Fibroblast of the conjunctiva (primary cell): Measurements from ENCODE around the gene RIC8B.

Experiments
- DNase-seq: peaks from one replicate; pipeline ENCODE4 v3.0.0-alpha.2; 2010; ENCODE audit warnings: low read depth

Gene RIC8B

GRCh38 chr12:106868982-106869700, 94.7 kb downstream of the RIC8B start:
- DNase-seq: no peak

- no peak for DNase-seq
Measured at GRCh38 chr12:106870116-106870515, 95.6 kb downstream of the RIC8B start.

DNA sequence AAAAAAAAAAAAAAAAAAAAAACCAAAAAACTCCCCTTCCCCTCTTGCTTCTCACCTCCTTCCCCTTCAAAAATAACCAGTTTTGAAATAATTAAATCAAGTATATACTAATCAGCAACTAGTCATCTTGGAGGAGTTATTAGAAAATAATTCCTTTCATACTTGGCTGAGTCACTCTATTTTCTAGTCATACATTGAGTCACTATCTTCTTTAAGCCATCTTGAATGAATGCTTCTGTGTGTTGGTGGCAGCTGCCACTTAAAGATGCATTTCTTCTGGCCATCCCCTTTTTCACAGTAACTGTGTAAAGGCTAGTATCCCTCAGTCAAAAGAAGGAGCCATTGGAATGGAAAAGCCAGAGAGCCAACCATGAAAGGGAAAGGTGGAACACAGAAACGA, 97.0 kb downstream of the RIC8B start:
- no peak for DNase-seq

GRCh38 chr12:106873983-106874382, 99.5 kb downstream of the RIC8B start:
- DNase-seq: no peak

GRCh38 chr12:106878804-106879203, 104.3 kb downstream of the RIC8B start:
- DNase-seq: no peak

GRCh38 chr12:106879612-106880011, 105.1 kb downstream of the RIC8B start:
- no peak for DNase-seq

GRCh38 chr12:106883426-106883825, 108.9 kb downstream of the RIC8B start:
- no peak for DNase-seq

- no peak for DNase-seq
Measured at GRCh38 chr12:106885026-106885425, 110.5 kb downstream of the RIC8B start.

- no peak for DNase-seq
Measured at GRCh38 chr12:106885541-106886249, 111.2 kb downstream of the RIC8B start.

DNA sequence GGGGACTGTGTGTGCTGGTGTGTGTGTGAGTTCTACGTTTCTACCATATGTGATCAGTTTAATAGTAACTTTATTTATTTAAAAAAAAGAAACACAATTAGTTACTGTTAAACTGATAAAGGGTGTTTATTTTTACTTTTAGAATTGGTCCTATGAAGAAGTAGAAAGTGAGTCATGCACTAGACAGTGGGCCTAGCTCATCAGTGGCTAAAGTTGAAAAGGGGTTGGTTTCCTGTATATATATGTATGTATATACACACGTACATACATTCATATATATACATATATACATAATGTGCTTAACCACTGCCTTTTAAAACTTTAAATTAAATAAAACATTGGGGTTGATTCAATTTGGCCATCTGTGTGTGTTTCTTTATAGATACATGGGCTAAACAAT, 112.5 kb downstream of the RIC8B start:
- DNase-seq: no peak

- DNase-seq: no peak
Measured at GRCh38 chr12:106888348-106888970, 114.0 kb downstream of the RIC8B start.

DNA sequence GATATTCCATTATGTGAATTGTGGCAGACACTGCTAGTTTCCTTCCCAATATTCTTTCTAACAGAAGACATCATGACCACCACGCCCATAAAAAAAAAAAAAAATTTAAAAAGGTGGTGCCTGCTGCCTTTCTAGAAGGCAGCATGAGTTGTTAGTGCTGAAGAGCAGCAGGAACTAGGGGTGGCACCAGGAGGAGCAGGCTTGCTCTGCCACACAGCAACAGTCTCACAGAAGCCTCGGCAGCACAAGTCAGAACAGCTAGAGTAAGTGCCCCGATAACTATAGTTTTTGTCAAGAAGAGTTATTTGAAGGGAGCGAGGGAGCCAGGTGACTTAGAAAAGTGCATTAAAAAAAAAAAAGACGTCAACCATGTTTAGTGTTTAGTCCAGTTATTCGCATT, 114.8 kb downstream of the RIC8B start:
- DNase-seq: no peak

GRCh38 chr12:106889950-106890626, 115.6 kb downstream of the RIC8B start:
- DNase-seq: no peak

- no peak for DNase-seq
Measured at GRCh38 chr12:106892075-106892474, 117.6 kb downstream of the RIC8B start.

- no peak for DNase-seq
Measured at GRCh38 chr12:106893451-106893850, 119.0 kb downstream of the RIC8B start.

- no peak for DNase-seq
Measured at GRCh38 chr12:106894774-106895173, 120.3 kb downstream of the RIC8B start.

DNA sequence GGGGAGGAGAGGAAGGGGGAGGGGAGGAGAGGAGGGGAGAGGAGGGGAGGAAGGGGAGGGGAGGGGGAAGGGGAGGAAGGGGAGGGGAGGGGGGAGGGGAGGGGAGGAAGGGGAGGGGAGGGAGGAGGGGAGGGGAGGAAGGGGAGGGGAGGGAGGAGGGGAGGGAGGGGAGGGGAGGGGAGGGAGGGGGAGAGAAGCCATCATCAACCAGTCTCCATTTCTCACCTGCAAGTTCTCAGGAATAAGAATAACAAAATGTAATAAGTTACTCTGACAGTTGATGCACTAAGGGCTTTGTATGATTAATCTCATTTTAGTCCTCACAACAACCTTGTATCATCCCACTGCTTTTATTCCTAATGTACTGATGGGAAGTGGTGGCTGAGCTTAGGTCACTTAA, 122.1 kb downstream of the RIC8B start:
- no peak for DNase-seq

DNA sequence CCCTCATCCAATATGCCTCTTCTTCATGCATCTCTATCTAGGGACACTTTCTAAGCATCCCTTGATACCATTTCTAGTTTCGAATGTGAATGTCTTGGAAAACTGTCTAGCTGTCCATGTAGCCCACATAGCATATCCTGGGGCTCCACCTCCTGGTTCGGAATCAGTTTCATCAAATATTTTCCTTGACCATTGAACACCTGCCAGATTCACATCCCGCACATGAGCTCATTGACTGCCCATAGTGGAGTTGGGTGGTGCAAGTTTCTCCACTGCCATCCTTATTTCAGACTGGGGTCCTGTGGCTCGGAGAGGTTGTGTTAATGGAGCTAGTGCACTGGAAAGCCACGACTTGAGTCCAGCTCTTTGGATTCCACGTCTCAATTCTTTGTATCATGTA, 122.6 kb downstream of the RIC8B start:
- no peak for DNase-seq

DNA sequence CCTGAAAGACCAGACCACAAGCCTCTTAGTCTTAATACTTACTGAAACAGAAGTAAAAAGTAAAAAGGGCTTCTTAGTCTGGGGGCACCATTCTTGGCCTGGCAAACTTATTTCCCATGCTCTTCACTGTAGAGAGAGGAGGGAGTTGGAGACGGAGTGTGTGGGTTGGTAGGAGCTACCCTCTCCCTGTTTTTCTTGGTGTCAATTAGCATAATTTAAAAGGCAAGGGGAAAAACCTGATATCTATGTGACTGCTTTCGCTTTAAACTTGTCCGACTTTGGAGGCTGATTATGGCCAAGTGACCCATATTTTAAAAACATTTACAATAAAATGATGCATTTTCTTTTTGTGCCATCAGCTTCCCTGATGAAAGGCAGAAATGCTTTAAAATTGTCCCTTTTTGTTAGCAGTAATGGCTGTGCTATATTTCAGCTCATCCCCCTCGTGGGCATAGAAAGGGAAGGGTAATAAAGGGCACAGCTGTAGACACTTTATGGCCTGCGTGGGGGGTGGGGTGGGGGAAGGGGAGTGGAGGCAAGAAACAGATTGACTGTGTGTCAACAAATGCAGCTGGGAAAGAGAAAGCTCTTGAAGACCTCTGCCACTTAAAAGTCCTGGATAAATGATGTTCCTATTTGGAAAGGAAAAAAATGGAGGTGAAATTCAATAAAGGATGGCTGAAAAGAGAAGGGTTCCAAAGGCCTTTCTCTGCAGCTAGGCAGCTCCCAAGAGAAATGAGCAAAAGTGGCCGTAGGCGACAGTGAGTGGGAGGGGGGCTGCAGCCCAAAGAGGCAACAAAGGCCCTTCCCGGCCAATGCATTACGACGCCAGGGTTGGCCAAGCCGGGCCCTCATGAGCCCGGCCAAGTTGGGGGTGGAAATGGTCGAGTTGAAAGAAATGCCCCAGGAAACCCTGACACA, 123.8 kb downstream of the RIC8B start:
- DNase-seq: no peak

DNA sequence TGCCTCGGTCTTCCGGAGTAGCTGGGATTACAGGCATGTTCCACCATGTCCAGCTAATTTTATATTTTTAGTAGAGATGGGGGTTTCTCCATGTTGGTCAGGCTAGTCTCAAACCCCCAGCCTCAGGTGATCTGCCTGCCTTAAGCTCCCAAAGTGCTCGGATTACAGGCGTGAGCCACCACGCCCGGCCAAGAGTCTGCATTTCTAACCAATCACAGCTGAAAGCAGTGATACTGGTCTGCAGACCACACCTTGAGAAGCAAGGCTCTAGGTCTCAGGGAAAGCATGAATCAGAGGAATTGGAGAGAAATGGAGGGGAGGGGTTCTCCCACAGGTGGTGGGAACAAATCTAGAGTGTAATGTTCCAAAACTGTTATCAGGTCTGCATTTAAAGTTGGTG, 126.1 kb downstream of the RIC8B start:
- DNase-seq: no peak

DNA sequence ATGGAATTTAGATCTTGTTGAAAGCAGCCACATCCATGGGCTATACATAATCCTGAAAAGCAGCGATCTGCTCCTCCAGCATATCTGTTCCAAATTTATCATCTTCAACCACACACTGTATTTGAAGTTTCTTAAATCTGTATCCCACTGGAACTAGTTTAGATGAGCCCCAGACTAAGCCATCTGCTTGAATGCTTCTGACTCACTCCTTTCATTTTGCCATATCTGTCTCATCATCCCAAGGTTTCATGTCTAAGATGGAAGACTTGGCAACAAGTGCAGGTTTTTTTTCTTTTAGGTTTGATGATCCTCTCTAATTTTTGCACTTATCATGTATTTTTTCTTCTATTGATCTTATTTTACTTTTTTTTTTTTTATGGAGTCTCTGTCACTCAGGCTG, 126.8 kb downstream of the RIC8B start:
- no peak for DNase-seq

DNA sequence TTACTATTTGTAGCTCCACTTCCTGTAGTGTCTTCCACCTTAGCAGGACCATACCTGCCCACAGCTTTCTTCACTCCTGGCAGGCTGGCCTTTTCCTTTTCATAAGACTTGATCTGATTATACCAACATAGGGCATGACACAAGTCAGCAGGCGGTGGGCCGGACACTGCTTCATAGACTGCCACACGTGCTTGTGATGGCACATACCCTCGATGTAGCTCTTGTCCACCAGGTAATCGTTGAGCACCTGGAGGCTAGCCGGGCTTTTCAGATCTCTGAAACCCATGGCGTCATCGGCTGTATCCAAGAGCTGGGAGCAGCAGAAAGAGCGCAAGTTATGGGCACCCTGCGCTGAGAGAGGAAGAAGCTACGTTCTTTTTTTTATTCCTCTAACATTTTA, 127.6 kb downstream of the RIC8B start:
- DNase-seq: no peak
